GM19023 (cell line): ENCODE data around the gene CENPT.
A peak's percentile ranks its signal among the peaks of the same experiment; 100 is the strongest.

Experiments used
- ATAC-seq: cut with Tn5 transposase; IDR thresholded peaks from one replicate; pipeline ENCODE4 v1.9.1; 2021; ENCODE audit warnings: mild to moderate bottlenecking, moderate library complexity; ENCODE audit not compliant: unreplicated experiment

Gene CENPT

GRCh38 chr16:67847064-67847861, at the start of gene CENPT:
TSS of gene CENPT (minus strand) at chr16:67847693. CDS start at chr16:67833859, 13,834 bp downstream.
- peak; percentile 40 for ATAC-seq

- ATAC-seq: no peak
Observed at GRCh38 chr16:67897231-67897630, 49.7 kb upstream of the CENPT start.

GRCh38 chr16:67893743-67894399, 46.4 kb upstream of the CENPT start:
- no peak for ATAC-seq

- ATAC-seq: peak; percentile 95
Observed at GRCh38 chr16:67892899-67893742, 45.6 kb upstream of the CENPT start, which contains the start of gene PSKH1. TSS of gene PSKH1 (plus strand) at chr16:67893254. CDS start at chr16:67908750, 15,496 bp downstream.

GRCh38 chr16:67892375-67892774, 44.9 kb upstream of the CENPT start:
- ATAC-seq: no peak

GRCh38 chr16:67888331-67888730, 40.8 kb upstream of the CENPT start:
- no peak for ATAC-seq

GRCh38 chr16:67886387-67886786, 38.9 kb upstream of the CENPT start:
- ATAC-seq: no peak

GRCh38 chr16:67885976-67886375, 38.5 kb upstream of the CENPT start:
- ATAC-seq: no peak

GRCh38 chr16:67885545-67885944, 38.1 kb upstream of the CENPT start:
- ATAC-seq: no peak

GRCh38 chr16:67884684-67885083, 37.2 kb upstream of the CENPT start, which contains the start of gene NRN1L:
TSS of gene NRN1L (plus strand) at chr16:67884885. CDS start at chr16:67884904, 19 bp downstream.
- ATAC-seq: no peak

GRCh38 chr16:67883872-67884261, 36.4 kb upstream of the CENPT start:
- ATAC-seq: no peak

GRCh38 chr16:67883146-67883871, 35.8 kb upstream of the CENPT start:
- ATAC-seq: no peak

GRCh38 chr16:67882374-67883145, 35.1 kb upstream of the CENPT start:
- no peak for ATAC-seq

GRCh38 chr16:67881621-67882161, 34.2 kb upstream of the CENPT start:
- no peak for ATAC-seq

GRCh38 chr16:67880584-67880983, 33.1 kb upstream of the CENPT start:
- ATAC-seq: no peak

- ATAC-seq: no peak
Observed at GRCh38 chr16:67879936-67880335, 32.4 kb upstream of the CENPT start.

- no peak for ATAC-seq
Observed at GRCh38 chr16:67879462-67879861, 32.0 kb upstream of the CENPT start.

- no peak for ATAC-seq
Observed at GRCh38 chr16:67878846-67879245, 31.4 kb upstream of the CENPT start.

GRCh38 chr16:67878232-67878631, 30.7 kb upstream of the CENPT start:
- ATAC-seq: no peak
